Stimulated activated CD4-positive, alpha-beta T cell treated with anti-CD3 and anti-CD28 coated beads, Interleukin-4, amount 100 ng/mL, for 24 hours (primary cell): ENCODE data around the gene AKAP17A.

Experiments
- DNase-seq: peaks from one replicate; pipeline ENCODE4 v3.0.0-alpha.2; 2020

Gene AKAP17A

DNA sequence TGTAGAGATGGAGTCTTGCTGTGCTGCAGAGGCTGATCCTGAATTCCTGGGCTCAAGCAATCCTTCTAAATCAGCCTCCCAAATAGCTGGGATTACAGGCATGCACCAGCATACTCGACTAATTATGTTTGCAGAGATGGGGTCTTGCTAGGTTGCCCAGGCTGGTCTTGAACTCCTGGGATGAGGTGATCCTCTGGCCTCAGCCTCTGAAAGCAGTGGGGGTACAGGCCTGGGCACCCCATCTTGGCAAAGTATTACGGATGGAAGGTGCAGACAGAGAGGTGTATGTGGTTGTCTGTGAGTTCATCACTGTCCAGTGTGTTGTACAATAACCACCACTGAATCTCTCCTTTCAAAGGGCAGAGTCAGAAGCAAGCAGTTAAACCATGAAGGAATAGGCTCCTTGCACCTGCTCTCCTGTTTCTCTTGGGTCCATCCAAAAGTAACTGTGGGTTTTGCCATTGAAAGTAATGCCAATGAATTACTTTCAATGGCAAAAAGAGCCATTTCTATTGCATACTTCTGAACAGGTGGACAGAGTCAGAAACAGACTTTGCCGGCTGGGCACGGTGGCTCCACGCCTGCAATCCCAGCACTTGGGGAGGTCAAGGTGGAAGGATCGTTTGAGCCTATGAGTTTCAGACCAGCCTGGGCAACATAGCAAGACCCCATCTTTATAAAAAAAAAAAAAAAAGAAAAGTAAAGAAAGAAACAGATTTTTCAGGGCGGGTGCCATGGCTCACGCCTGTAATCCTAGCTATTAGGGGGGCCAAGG lies 7.0 kb upstream of the AKAP17A start:
- no peak for DNase-seq

DNA sequence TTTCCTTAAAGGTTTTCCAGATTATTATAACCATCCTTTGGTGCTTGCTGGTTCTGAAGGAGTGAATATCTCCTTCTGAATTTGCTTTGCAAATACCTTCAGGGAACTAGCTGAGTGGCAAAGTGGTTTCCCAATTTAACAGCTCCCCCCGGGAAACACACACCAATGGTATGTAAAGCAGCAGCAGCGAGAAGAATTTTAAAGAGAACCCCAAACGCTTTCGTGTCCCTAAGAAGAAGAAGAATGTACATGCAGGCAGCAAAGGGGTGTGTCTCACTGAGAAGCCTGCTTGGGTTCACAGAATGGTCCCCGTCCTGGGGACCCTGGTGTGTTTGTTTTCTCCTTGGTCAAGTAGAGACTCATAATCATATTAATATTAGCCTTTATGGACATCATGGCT lies 4.2 kb upstream of the AKAP17A start:
- no peak for DNase-seq

DNA sequence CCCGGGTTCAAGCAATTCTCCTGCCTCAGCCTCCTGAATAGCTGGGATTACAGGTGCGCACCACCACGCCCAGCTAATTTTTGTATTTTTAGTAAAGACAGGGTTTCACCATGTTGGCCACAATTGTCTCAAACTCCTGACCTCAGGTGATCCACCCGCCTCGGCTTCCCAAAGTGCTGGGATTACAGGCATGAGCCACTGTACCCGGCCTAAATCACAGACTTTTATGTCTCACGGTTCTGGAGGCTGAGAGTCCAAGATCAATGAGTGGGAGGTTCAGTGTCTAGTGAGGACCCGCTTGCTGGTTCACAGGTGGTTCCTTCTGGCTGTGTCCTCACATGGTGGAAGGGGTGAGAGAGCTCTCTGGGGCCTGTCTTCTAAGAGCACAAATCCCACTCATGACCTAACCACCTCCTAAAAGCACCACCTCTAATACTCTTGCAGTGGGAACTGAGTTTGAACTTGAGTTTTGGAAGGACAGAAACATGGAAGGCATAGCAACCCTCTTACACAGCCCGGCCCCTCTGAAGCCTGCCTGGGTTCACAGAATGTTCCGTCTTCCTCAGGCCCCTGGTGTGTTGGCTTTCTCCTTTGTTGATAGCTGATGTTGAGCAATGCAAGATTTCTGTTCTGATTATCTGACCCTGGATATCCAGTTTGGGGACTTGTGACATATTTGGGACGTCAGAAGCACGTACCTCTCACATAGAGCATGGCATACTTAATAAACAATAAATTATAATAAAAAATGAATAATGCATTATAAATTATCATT lies 1.9 kb upstream of the AKAP17A start:
- DNase-seq = no peak

DNA sequence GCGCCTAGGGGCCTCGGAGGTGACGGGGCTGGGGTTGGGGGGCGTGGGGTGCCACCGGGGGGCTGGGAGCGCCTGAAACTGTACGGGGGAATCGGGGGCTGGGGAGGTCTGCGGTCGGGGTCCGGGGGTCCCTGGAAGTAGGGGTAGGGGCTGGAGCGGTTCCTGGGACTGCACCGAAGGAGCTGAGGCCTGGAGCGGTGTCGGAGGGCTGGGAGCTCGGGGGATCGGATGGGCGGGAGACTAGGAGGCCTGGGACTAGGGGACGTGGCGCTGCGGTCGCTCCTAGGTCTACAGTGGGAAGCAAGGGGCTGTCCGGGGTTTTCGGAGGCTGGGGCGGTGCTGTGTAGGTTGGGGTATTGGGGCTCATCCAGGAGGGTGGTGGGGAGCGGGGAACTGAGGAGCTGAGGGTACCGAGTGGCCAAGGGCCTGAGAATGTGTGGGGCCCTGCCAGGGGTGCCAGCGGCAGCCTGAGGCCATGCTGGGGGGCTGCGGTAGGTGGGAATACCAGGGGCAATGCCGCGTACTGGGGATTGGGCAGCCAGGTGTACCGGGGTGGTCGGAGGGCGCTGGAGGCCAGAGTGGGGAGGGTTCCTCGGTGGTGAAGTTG lies 562 bp downstream of the AKAP17A start:
- DNase-seq = no peak

DNA sequence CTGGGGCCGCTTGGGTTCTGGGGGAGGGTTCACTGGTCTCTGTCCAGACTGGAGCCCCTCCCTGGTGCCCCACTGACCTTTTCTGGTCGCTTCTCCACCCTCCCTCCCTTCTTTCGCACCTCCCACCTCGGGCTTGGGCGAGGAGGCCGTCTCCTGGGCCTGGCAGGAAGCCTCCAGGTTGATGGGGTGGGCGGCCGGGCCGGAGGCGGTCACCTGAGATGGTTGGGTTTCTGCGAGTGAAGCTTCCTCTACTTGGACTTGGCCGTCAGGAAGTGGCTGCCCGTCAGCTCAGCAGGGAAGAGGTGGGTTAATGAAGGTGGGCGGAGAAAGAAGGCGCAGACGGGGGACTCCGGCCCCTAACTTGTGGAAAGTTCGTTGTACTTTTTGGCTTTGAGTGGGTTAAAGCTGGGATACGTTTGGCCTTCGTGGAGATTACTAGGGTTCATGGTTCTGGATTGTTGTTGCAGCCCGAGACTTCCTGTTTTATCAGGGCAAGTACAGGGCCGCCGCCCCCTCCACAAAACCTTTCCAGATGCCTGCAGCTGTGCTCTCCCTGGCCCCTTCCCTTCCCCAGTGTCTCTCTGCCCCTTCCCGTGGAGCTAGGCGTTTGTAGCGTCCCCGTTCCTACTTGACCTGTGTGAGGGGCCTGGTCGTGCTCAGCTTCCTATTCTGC lies 1.2 kb downstream of the AKAP17A start:
- no peak for DNase-seq

DNA sequence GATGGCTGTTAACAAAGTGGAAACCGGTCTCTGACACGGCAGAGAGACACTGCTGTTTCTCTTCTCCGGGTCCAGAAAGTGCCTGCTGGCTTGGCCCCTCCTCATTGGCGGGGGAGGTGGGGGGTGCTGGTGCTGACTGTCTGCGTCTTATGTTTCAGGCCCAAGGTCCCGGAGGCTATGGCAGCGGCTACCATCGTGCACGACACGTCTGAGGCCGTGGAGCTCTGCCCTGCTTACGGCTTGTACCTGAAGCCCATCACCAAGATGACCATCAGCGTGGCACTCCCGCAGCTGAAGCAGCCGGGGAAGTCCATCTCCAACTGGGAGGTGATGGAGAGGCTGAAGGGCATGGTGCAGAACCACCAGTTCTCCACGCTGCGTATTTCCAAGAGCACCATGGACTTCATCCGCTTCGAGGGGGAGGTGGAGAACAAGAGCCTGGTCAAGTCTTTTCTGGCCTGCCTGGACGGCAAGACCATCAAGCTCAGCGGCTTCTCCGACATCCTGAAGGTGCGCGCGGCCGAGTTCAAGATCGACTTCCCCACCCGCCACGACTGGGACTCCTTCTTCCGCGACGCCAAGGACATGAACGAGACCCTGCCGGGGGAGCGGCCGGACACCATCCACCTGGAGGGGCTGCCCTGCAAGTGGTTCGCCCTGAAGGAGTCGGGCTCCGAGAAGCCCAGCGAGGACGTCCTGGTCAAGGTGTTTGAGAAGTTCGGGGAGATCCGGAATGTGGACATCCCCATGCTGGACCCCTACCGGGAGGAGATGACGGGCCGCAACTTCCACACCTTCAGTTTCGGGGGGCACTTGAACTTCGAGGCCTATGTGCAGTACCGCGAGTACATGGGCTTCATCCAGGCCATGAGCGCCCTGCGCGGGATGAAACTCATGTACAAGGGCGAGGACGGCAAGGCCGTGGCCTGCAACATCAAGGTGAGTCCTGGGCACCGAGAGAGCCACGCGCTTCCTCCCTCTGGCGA lies 2.2 kb downstream of the AKAP17A start:
- no peak for DNase-seq

DNA sequence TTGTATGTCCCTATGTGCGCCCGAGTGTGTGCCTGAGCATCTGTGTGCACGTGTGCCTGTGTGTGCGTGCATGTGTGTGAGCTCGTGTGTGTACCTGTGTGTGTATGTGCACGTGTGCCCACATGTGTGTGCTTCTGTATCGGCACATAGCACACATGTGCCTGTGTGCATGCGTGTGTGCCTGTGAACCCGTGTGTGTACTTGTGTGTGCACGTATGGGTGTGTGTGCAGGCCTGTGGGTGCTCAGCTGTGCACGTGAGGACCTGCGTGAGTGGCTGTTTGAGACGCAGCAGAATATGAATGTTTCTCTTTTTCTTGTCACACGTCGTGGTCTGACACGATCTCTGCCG lies 4.3 kb downstream of the AKAP17A start:
- no peak for DNase-seq

DNA sequence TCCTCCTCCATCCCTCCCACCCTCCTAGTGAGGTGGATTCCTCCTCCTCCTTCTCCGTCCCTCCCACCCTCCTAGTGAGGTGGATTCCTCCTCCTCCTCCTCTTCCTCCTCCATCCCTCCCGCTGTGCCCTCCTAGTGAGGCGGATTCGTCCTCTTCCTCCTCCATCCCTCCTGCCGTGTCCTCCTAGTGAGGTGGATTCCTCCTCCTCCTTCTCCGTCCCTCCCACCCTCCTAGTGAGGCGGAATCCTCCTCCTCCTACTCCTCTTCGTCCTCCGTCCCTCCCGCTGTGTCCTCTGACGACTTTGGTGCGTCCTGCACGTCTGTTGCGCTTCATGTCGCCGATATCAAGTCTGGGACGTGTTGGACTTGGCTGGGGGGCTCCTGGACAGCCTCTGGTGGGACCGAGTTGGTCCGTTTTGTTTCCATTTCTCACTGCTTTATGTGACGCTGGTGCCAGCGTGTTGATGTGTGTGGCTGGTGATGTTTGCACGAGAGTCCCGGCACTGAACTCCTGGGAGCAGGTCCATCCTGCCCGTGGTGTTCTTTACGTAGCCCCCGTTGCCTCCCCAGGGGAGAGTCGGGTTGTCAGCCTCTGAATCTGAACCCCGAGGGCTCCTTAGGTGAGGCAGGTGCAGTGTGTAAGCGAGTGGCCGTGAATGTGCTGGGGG lies 5.4 kb downstream of the AKAP17A start:
- no peak for DNase-seq

DNA sequence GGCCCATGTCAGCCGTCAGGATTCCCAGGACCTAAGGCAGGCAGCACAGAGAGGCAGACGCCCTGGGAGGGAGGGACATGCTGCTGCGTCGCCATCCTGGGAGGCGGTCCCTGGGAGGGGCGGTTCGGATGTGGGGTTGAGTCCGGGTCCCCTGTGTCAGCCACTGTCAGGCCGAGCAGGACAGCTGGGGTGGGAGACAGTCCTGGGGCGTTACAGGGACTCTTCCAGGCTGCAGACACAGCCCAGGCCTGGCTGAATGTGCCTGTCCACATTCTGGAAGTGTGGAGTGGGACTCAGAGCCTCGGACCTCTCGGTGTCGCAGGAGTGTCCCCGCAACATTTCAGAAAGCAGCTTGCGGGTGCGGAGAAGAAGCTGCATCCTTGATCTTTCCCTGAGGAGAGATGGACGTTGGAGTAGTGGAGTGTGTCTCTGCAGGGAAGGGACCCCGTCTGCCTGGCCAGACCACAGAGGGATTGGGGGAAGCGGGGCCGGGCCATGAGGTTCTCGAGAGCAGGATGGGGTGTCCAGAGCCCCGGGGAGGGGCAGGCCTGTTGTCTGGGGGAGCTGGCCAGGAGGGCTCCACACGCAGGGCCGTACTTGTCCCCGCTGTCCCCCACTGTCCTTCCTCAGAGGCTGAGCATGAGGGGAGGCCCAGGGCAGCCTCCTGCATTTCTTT lies 6.1 kb downstream of the AKAP17A start:
- no peak for DNase-seq

DNA sequence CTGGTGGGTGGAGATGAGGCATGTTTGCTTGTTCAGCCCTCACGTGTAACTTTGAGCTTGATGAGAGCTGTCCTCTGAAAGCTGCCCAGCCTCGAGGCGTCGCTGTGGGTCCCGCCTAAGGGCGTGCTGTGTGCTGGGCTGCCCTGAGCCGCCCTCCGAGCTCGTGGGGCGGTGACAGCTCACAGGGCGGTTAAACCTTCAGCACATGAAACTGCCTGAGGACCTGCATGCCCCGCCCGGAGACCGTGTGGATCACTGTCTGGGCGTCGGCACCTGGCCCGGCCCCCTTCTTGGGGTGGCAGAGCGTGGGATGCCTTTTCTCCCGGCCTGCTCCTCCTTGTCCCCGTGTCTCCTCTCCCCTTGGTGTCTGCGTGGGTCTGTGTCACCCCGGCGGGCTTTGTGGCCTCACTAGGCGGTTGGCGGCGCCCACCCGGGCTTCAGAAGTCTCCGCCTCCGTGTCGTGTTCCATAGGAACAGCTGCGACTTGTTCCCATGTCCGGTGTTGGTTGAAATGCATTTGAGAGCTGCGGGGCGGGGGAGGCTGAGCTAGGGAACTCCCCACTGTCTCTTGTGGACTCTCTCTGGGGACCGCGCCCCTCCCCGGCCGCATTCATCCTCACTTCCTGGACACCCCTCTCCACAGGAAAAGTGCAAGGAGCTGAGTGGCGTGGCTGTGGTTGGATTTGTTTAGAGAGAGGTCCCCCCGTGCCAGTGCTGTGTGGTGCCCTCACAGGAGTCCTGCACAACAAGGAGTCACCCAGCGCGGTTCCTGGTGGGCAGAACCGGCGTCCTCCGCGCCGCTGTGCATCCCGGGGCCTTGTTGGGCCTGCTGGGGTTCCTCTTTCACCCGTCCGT lies 6.8 kb downstream of the AKAP17A start:
- DNase-seq = no peak

DNA sequence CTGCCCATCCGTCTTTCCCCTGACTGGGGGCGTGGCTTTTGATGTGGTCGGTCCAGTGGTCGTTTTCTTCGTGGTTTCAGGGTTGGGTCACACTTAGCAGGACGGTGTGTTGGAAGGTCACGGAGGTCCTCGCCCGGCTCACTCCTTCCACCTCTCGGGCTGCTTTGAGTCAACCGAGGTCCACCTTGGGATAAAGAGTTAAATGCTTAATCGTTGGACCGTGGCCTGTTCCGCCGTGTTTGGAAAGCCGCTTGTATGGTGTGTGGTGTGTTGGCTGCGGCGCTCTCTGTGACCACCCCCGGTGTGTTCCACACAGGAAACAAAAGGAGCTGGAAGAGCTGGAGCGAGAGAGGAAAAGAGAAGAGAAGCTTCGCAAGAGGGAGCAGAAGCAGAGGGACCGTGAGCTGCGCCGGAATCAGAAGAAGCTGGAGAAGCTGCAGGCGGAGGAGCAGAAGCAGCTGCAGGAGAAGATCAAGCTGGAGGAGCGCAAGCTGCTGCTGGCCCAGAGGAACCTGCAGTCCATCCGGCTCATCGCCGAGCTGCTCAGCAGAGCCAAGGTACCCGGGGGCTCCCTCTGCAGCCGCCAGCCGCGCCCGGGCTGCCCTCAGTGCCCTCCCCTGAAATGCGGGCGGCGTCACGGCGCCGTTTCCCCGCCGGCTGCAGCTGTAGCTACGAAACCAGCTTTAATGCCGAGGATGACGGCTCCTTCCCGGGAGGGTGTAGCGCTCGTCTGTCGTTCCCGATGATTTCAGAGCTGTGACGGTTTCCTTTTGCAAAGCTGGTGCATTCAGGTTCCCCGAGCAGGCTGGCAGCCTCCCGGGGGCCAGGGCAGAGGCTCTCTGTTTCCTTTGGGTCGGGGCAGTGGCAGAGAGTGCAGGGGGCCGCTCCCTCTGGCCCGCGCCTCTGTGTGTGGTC lies 7.7 kb downstream of the AKAP17A start:
- no peak for DNase-seq

DNA sequence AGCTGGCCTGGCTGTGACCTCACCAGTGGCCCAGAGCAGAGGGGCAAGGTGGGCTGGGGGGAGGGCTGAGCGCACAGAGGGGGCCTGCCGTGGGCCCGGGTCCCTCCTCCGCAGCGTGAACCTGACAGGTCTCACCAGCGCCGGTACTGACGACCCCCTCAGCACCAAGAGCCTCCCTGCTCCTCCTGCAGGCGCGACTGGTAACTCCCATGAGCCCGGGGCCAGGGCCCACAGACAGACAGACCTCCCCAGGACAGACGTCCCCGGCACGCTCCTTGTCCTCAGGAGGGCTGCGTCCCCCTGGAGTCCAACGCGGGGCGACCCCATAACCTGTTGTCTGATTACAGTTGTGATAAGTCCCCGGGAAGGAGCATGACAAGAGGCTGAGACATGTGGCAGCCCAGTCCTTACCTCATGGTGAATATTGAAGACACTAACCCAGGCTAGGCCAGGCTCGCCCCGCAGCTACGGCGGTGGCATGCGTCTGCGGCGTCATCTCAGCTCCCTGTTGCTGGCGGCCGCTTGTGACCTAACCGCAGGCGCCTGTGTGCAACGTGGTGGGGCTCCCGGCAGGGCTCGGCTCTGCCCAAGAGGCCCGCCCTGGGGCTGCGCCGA lies 8.5 kb downstream of the AKAP17A start:
- DNase-seq = no peak

DNA sequence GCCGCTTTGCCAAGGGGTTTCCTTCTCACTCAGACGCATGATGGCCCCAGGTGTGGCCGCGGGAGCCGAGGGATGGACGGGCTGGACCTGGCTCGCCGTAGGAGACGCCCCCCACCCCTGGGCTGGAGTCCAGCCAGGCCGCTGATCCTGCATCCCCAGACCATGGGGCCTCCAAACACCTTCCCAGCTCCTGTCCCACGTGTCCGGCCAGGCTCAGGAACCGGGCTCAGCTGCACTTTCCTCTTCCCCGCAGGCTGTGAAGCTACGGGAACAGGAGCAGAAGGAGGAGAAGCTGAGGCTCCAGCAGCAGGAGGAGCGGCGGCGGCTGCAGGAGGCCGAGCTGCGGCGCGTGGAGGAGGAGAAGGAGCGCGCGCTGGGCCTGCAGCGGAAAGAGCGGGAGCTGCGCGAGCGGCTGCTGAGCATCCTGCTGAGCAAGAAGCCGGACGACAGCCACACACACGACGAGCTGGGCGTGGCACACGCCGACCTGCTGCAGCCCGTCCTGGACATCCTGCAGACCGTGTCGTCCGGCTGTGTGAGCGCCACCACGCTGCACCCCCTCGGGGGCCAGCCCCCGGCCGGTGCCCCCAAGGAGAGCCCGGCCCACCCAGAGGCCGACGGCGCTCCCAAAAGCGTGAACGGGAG lies 9.1 kb downstream of the AKAP17A start:
- DNase-seq = no peak

DNA sequence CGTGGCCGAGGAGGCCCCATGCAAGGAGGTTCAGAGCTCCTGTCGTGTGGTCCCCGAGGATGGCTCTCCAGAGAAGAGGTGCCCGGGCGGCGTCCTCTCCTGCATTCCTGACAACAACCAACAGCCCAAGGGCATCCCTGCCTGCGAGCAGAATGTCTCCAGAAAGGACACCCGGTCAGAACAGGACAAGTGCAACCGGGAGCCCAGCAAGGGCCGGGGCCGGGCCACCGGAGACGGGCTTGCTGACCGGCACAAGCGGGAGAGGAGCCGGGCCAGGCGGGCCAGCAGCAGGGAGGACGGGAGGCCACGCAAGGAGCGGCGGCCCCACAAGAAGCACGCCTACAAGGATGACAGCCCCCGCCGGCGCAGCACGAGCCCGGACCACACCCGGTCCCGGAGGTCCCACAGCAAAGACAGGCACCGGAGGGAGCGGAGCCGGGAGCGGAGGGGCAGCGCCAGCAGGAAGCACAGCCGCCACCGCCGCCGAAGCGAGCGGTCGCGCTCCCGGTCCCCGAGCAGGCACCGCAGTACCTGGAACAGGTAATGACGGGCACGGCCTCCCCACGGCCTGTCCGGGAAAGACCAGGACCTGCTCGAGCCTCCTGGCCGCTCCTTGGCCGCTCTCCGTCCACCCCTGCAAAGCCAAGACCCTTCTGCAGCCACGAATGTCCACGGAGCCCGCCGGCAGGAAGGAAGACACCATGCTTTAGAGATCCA lies 9.8 kb downstream of the AKAP17A start:
- DNase-seq = no peak

DNA sequence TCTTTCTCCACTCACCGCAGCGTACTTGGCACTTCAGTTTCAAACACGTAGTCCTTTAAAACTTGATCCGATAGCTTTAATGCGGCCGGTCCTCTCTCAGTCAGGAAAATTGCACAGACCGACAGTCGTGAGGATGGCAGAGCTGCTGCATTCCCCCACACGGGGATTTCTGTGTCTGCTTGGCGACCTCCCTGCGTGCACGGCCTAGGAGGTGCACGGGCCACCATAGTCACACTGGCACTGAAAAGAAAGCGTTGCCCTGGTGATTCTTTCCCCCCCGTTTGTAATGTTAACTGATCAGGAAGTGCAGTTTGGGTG lies 10.3 kb downstream of the AKAP17A start:
- DNase-seq = no peak

DNA sequence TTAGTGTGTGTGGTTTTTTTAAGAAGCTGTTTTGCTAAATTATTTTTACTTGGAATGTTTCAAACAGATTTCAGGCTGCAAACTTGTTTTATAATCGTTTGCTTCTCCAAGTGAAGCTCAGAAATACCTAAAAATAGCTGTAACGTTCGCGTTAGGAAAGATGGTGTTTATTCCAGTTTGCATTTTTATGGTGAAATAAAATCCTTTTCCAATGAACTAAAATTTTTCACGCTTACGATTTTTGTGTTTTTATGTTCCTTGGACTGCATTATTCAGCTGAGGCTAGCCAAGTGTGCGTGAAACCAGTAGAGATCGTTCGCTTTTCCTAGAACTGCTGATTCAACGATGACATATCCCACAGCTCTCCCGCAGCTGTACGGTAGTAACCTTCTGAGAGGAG lies 10.9 kb downstream of the AKAP17A start:
- DNase-seq = no peak

DNA sequence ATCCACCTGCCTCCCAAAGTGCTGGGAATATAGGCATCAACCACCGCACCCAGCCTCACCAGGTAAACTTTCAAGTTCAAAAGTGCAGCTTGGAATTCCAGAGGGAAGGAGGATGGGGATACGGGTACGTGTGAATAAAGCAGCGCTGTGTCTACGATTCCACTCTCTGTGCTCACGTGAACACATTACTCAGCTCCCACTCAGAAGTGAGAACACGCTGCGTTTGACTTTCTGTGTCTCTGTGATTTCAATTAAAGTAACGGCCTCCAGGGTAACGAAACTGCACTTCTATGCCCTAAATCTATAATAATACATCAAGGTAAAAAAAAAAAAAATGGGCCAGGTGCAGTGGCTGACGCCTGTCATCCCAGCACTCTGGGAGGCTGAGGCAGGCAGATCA lies 15.1 kb downstream of the AKAP17A start:
- DNase-seq = no peak

DNA sequence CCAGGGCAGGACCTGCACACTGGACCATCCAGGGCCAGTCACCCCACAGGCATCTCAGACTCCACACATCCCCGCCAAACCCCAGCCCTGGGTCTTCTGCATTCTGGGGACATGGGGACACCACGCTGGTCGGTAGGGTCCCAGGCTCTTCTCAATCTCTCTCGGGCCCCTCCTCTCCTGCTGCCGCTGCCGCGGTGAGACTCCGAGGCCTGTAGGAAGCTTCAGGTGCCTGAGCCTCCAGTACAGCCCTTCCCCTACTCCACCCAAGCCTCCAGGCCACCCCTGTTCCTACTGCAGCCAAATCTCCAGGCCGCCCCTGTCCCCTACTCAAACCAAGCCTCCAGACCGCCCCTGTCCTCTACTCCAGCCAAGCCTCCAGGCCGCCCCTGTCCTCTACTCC lies 17.9 kb downstream of the AKAP17A start:
- no peak for DNase-seq
